Panc1 (cell line): ENCODE results near the gene CCDC88A. TPM values are rescaled to one million over a fixed set of nuclear protein-coding genes. Genes with fewer than 3 reads are reported as not detected.

Experiments
- ATAC-seq: fragments of 200-7000 bp; cut with Tn5 transposase; 2 replicates; pipeline ENCODE4 v1.9.1; 2020; ENCODE audit warnings: mild to moderate bottlenecking, moderate library complexity
- BruUV-seq: library from RNA; stranded (reverse); fragments of 400-500 nt; replicated peaks from 2 replicates; lab custom pipeline; 2021; lab: Mats Ljungman, UMichigan
- CTCF ChIA-PET: fragments of 300-600 bp; sonication (Branson Sonifier 250); formaldehyde crosslinking; loops from one replicate; lab custom pipeline; 2022; ENCODE audit warnings: antibody characterized with exemption; lab: Charles Lee
- POLR2A ChIA-PET: fragments of 300-600 bp; sonication (Branson Sonifier 250); formaldehyde crosslinking; loops from one replicate; lab custom pipeline; 2022; ENCODE audit warnings: antibody characterized with exemption; lab: Charles Lee
- DNase-seq: peaks from one replicate; pipeline ENCODE4 v3.0.0-alpha.2; 2010; ENCODE audit warnings: low read depth, low spot score
- H3K27ac ChIP-seq: 2 replicates; pipeline ENCODE4 v1.5.1; 2011; ENCODE audit warnings: mild to moderate bottlenecking, low read length, inconsistent platforms
- H3K27me3 ChIP-seq: fragments of 200-500 bp; sonication (Bioruptor generic); 2 replicates; pipeline ENCODE4 v1.6.0; 2014; ENCODE audit warnings: low read length, inconsistent platforms; ENCODE audit not compliant: control insufficient read depth, insufficient read depth
- H3K36me3 ChIP-seq: fragments of 200-500 bp; sonication (Bioruptor generic); 2 replicates; pipeline ENCODE4 v1.5.1; 2014; ENCODE audit warnings: inconsistent platforms, mild to moderate bottlenecking, low read length, moderate library complexity; ENCODE audit not compliant: control insufficient read depth, insufficient read depth
- H3K4me1 ChIP-seq: 2 replicates; pipeline ENCODE4 v1.5.1; 2011; ENCODE audit warnings: inconsistent platforms, mild to moderate bottlenecking, low read length, moderate library complexity; ENCODE audit not compliant: control insufficient read depth, insufficient read depth
- H3K4me3 ChIP-seq, 2 experiments: 2 replicates each; pipeline ENCODE4 v1.5.1; 2011 to 2012; ENCODE audit warnings: low read depth in 2 of 2, low read length in 2 of 2, mild to moderate bottlenecking in 2 of 2, inconsistent platforms in 1 of 2, moderate library complexity in 1 of 2
- H3K9me3 ChIP-seq: fragments of 200-500 bp; sonication (Bioruptor generic); 2 replicates; pipeline ENCODE4 v1.5.1; 2014; ENCODE audit warnings: low read depth, mild to moderate bottlenecking, inconsistent platforms, low read length, moderate library complexity; ENCODE audit not compliant: control insufficient read depth, insufficient read depth
- POLR2AphosphoS5 ChIP-seq: IDR thresholded peaks from 2 replicates; pipeline ENCODE4 v1.6.1; 2012; ENCODE audit warnings: mild to moderate bottlenecking, low read depth, low read length, moderate library complexity
- SIN3A ChIP-seq: IDR thresholded peaks from 2 replicates; pipeline ENCODE4 v1.6.1; 2012; ENCODE audit warnings: low read depth, mild to moderate bottlenecking, low read length, moderate library complexity, borderline replicate concordance; ENCODE audit not compliant: insufficient read depth
- TCF7L2 ChIP-seq: IDR thresholded peaks from 2 replicates; pipeline ENCODE4 v1.6.1; 2011; ENCODE audit warnings: mild to moderate bottlenecking, low read depth, low read length, inconsistent platforms
- in situ Hi-C: cut with HindIII; loops from 2 replicates; pipeline ENCODE4 v1.10.0; 2016; ENCODE audit warnings: low sequenced_read_pairs, low pct_unique_long_range_greater_than_20kb
- intact Hi-C: fragments of 100-400 bp; cut with micrococcal nuclease; formaldehyde crosslinking; loops from one replicate; pipeline ENCODE4 v1.10.0; 2022; ENCODE audit not compliant: unreplicated experiment
- total RNA-seq: library from RNA; stranded (reverse); gene quantifications from one replicate; pipeline ENCODE4 v1.2.1, GENCODE V29; 2021; ENCODE audit not compliant: unreplicated experiment
- TF ChIP-seq, protein P1 (sequence below), 2 experiments: IDR thresholded peaks; 2 replicates each; pipeline ENCODE4 v1.6.1; 2011 to 2012; ENCODE audit warnings: low read depth in 2 of 2, control low read depth in 1 of 2, low read length in 1 of 2, mild to moderate bottlenecking in 1 of 2, moderate library complexity in 1 of 2; ENCODE audit not compliant: insufficient read depth in 1 of 2
- TF ChIP-seq, protein P2 (sequence below): fragments of 450-650 bp; IDR thresholded peaks from 2 replicates; pipeline ENCODE4 v1.5.1; 2017; ENCODE audit warnings: mild to moderate bottlenecking

CCDC88A gene
- total RNA-seq, 1 experiment from 2014 or later = 99.8 TPM

DNA sequence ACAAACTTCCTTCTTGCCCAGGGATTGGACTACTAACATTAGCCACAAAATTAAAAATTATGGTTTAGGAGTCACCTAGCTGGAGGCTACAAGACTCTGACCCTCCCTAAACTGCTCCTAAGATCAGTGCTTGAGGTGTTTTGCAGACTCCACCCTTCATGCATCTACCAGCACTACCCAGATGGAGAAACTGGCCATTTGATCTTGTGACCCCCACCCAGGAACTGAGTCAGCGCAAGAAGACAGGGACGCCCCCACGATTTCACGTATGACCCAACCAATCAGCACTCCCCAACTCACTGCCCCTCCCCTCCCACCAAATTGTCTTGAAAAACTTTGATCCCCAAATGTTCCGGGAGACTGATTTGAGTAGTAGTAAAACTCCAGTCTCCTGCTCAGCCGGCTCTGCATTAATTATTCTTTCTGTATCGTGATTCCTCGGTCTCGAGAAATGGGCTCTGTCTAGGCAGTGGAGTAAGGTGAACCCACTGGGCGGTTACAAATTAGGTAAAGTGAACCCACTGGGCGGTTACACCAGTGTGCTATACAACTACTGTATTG lies 40.1 kb upstream of the CCDC88A start:
- H3K27me3 ChIP-seq = 0 out of 2 replicates have a peak, but pooled peaks cover 5% of the 10 kb centered on the region
- no TSS peak for BruUV-seq
- no peak overlapping the region for H3K4me3 ChIP-seq
- no peaks in the 10 kb centered on the region for H3K36me3 ChIP-seq
- H3K4me1 ChIP-seq = no peaks in the 10 kb centered on the region
- in situ Hi-C loops (no loop called here), intact Hi-C loops (no loop called here)
- ATAC-seq (no peak), DNase-seq (no peak)
- ChIA-PET POLR2A (no interaction called here), CTCF (no interaction called here)
- H3K9me3 ChIP-seq = no peaks in the 10 kb centered on the region
- TF ChIP-seq, protein P1, sequence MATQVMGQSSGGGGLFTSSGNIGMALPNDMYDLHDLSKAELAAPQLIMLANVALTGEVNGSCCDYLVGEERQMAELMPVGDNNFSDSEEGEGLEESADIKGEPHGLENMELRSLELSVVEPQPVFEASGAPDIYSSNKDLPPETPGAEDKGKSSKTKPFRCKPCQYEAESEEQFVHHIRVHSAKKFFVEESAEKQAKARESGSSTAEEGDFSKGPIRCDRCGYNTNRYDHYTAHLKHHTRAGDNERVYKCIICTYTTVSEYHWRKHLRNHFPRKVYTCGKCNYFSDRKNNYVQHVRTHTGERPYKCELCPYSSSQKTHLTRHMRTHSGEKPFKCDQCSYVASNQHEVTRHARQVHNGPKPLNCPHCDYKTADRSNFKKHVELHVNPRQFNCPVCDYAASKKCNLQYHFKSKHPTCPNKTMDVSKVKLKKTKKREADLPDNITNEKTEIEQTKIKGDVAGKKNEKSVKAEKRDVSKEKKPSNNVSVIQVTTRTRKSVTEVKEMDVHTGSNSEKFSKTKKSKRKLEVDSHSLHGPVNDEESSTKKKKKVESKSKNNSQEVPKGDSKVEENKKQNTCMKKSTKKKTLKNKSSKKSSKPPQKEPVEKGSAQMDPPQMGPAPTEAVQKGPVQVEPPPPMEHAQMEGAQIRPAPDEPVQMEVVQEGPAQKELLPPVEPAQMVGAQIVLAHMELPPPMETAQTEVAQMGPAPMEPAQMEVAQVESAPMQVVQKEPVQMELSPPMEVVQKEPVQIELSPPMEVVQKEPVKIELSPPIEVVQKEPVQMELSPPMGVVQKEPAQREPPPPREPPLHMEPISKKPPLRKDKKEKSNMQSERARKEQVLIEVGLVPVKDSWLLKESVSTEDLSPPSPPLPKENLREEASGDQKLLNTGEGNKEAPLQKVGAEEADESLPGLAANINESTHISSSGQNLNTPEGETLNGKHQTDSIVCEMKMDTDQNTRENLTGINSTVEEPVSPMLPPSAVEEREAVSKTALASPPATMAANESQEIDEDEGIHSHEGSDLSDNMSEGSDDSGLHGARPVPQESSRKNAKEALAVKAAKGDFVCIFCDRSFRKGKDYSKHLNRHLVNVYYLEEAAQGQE (IDR thresholded peaks at IDR 0.05; ENCODE audit: insufficient read depth in 1 of 2, low read depth in 2 of 2, low read length in 1 of 2) = no peak
- TF ChIP-seq SIN3A (no peak), TCF7L2 (no peak), POLR2AphosphoS5 (no peak)
- TF ChIP-seq, protein P2, sequence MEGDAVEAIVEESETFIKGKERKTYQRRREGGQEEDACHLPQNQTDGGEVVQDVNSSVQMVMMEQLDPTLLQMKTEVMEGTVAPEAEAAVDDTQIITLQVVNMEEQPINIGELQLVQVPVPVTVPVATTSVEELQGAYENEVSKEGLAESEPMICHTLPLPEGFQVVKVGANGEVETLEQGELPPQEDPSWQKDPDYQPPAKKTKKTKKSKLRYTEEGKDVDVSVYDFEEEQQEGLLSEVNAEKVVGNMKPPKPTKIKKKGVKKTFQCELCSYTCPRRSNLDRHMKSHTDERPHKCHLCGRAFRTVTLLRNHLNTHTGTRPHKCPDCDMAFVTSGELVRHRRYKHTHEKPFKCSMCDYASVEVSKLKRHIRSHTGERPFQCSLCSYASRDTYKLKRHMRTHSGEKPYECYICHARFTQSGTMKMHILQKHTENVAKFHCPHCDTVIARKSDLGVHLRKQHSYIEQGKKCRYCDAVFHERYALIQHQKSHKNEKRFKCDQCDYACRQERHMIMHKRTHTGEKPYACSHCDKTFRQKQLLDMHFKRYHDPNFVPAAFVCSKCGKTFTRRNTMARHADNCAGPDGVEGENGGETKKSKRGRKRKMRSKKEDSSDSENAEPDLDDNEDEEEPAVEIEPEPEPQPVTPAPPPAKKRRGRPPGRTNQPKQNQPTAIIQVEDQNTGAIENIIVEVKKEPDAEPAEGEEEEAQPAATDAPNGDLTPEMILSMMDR = no peak
- H3K27ac ChIP-seq = no peak overlapping the region

DNA sequence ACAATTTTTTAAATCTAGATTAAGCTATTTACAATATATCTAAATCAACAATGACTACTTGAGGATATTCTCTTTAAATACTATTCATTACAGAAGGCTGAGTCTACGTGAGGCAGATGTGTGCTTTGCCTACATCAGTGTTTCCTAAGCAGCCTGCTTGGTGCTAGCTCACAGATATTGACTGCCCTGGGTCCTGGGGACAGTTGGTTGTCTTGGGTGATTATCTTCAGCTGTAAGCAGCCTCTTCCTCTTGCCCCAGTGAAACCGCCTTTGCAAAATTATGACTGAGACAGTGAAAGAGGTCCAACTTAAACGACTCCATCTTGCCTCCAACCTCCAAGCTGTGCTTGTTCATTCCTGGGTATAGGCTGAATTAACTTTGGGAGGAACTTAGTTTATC lies 39.6 kb upstream of the CCDC88A start:
- CTCF ChIA-PET = no interaction called here

More for the DNA sequence above, 39.6 kb upstream of the CCDC88A start:
- ATAC-seq (no peak), DNase-seq (no peak)
- no peak overlapping the region for H3K4me3 ChIP-seq
- no peaks in the 10 kb centered on the region for H3K36me3 ChIP-seq
- POLR2A ChIA-PET = no interaction called here
- intact Hi-C loops (no loop called here), in situ Hi-C loops (no loop called here)
- H3K27ac ChIP-seq = no peak overlapping the region
- no peaks in the 10 kb centered on the region for H3K9me3 ChIP-seq
- no peaks in the 10 kb centered on the region for H3K4me1 ChIP-seq
- TF ChIP-seq POLR2AphosphoS5 = no peak
- TF ChIP-seq, protein P2 = no peak
- TF ChIP-seq, protein P1 (IDR thresholded peaks at IDR 0.05; ENCODE audit: insufficient read depth in 1 of 2, low read depth in 2 of 2, low read length in 1 of 2) = no peak
- no TSS peak for BruUV-seq
- 0 out of 2 replicates have a peak, but pooled peaks cover 5% of the 10 kb centered on the region for H3K27me3 ChIP-seq
